HepG2 (cell line): ENCODE measurements around the gene PTTG1. TPM values are rescaled to one million over a fixed set of nuclear protein-coding genes. Genes with fewer than 3 reads are reported as not detected.

ENCODE experiments used
- ATF7 ChIP-seq, 2 experiments: fragments of 450-650 bp in 1 of 2; sonication (generic) in 1 of 2; formaldehyde crosslinking in 1 of 2; IDR thresholded peaks; 2 replicates each; pipeline versions ENCODE4 v1.4.0 to v1.6.1; 2016 to 2020; ENCODE audit warnings: antibody characterized with exemption in 1 of 2, mild to moderate bottlenecking in 1 of 2, missing genetic modification reagents in 1 of 2
- CREM ChIP-seq, 2 experiments: sonication (generic) in 1 of 2; formaldehyde crosslinking in 1 of 2; IDR thresholded peaks; 2 replicates each; pipeline versions ENCODE4 v1.4.0 to v1.6.1; 2016 to 2020; ENCODE audit warnings: antibody characterized with exemption in 1 of 2, mild to moderate bottlenecking in 1 of 2, missing genetic modification reagents in 1 of 2
- FOXK2 ChIP-seq: fragments of 450-650 bp; IDR thresholded peaks from 2 replicates; pipeline ENCODE4 v1.6.1; 2016
- GATAD1 ChIP-seq: IDR thresholded peaks from 2 replicates; pipeline ENCODE4 v1.6.1; 2016; ENCODE audit warnings: missing genetic modification reagents, missing compliant biosample characterization
- HMG20B ChIP-seq: conservative IDR thresholded peaks from 2 replicates; pipeline ENCODE4 v1.6.1; 2016; ENCODE audit warnings: missing genetic modification reagents, missing compliant biosample characterization
- MATR3 ChIP-seq: sonication (generic); formaldehyde crosslinking; IDR thresholded peaks from 2 replicates; pipeline ENCODE4 v1.4.0; 2020; ENCODE audit warnings: missing genetic modification reagents
- MAX ChIP-seq: IDR thresholded peaks from 2 replicates; pipeline ENCODE4 v1.6.1; 2012; ENCODE audit warnings: inconsistent platforms
- MIER3 ChIP-seq: IDR thresholded peaks from 2 replicates; pipeline ENCODE4 v1.6.1; 2016; ENCODE audit warnings: missing compliant biosample characterization, borderline replicate concordance
- PCBP1 ChIP-seq: fragments of 200-400 bp; formaldehyde crosslinking; IDR thresholded peaks from 2 replicates; pipeline ENCODE4 v1.6.1; 2017; ENCODE audit warnings: mild to moderate bottlenecking, low read depth, low read length, borderline replicate concordance
- POLR2G ChIP-seq: fragments of 200-400 bp; formaldehyde crosslinking; IDR thresholded peaks from 2 replicates; pipeline ENCODE4 v1.6.1; 2018; ENCODE audit warnings: mild to moderate bottlenecking, low read depth, low read length, moderate library complexity
- RBFOX2 ChIP-seq: fragments of 200-400 bp; formaldehyde crosslinking; IDR thresholded peaks from 2 replicates; pipeline ENCODE4 v1.6.1; 2017; ENCODE audit warnings: low read depth, mild to moderate bottlenecking, low read length
- RXRA ChIP-seq: sonication (generic); formaldehyde crosslinking; IDR thresholded peaks from 2 replicates; pipeline ENCODE4 v1.5.1; 2020; ENCODE audit warnings: missing genetic modification reagents
- SP2 ChIP-seq: sonication (generic); formaldehyde crosslinking; IDR thresholded peaks from 2 replicates; pipeline ENCODE4 v1.5.1; 2020; ENCODE audit warnings: mild to moderate bottlenecking, missing genetic modification reagents
- STAG1 ChIP-seq: sonication (generic); formaldehyde crosslinking; IDR thresholded peaks from 2 replicates; pipeline ENCODE4 v1.4.0; 2020; ENCODE audit warnings: missing genetic modification reagents
- TBX3 ChIP-seq: fragments of 450-650 bp; IDR thresholded peaks from 2 replicates; pipeline ENCODE4 v1.6.1; 2017; ENCODE audit warnings: antibody characterized with exemption, mild to moderate bottlenecking, inconsistent platforms, borderline replicate concordance
- THRA ChIP-seq: sonication (generic); formaldehyde crosslinking; IDR thresholded peaks from 2 replicates; pipeline ENCODE4 v1.4.0; 2020; ENCODE audit warnings: missing genetic modification reagents, borderline replicate concordance
- TOPORS ChIP-seq: sonication (generic); formaldehyde crosslinking; IDR thresholded peaks from 2 replicates; pipeline ENCODE4 v1.8.0; 2023; ENCODE audit warnings: mild to moderate bottlenecking, missing genetic modification reagents
- ZEB1 ChIP-seq: IDR thresholded peaks from 2 replicates; pipeline ENCODE4 v1.6.1; 2012; ENCODE audit warnings: mild to moderate bottlenecking, low read depth, inconsistent platforms; ENCODE audit not compliant: insufficient replicate concordance
- ZNF383 ChIP-seq: sonication (generic); formaldehyde crosslinking; IDR thresholded peaks from 2 replicates; pipeline ENCODE4 v1.4.0; 2020; ENCODE audit warnings: missing genetic modification reagents, mild to moderate bottlenecking, borderline replicate concordance
- ZNF576 ChIP-seq: sonication (generic); formaldehyde crosslinking; IDR thresholded peaks from 2 replicates; pipeline ENCODE4 v1.4.0; 2020; ENCODE audit warnings: mild to moderate bottlenecking, missing genetic modification reagents
- ZNF589 ChIP-seq: sonication (generic); formaldehyde crosslinking; conservative IDR thresholded peaks from 2 replicates; pipeline ENCODE4 v1.8.0; 2022; ENCODE audit warnings: mild to moderate bottlenecking, moderate library complexity, missing genetic modification reagents
- ZNF724P ChIP-seq: sonication (generic); formaldehyde crosslinking; IDR thresholded peaks from 2 replicates; pipeline ENCODE4 v1.8.0; 2022; ENCODE audit warnings: missing genetic modification reagents, borderline replicate concordance
- ZNF772 ChIP-seq: sonication (generic); formaldehyde crosslinking; IDR thresholded peaks from 2 replicates; pipeline ENCODE4 v1.5.0; 2020; ENCODE audit warnings: mild to moderate bottlenecking, missing genetic modification reagents
- polyA plus RNA-seq, 8 experiments: library from polyadenylated mRNA; depleted of rRNA in 3 of 8; stranded (reverse) in 7 of 8; unstranded in 1 of 8; fragments of >200 nt; fragmentation: Illumina TruSeq in 4 of 8; extraction: Trizol in 4 of 8; gene quantifications; 2 replicates each; pipeline versions ENCODE4 v1.2.1 to v1.2.3, GENCODE V29; 2011 to 2016; ENCODE audit warnings: low read depth in 4 of 8, missing spikeins in 1 of 8, mixed read lengths in 1 of 8; ENCODE audit not compliant: insufficient read depth in 1 of 8
- total RNA-seq, 5 experiments: library from RNA; depleted of rRNA; stranded (reverse); fragments of >200 nt; fragmentation: Illumina TruSeq; extraction: Trizol; gene quantifications; 2 replicates each; pipeline ENCODE4 v1.2.3, GENCODE V29; 2016; ENCODE audit warnings: low read depth in 1 of 5
- TF ChIP-seq, protein P1 (sequence below): sonication (generic); formaldehyde crosslinking; IDR thresholded peaks from 2 replicates; pipeline ENCODE4 v1.4.0; 2020; ENCODE audit warnings: mild to moderate bottlenecking, missing genetic modification reagents
- TF ChIP-seq, protein P2 (sequence below): sonication (generic); formaldehyde crosslinking; IDR thresholded peaks from 2 replicates; pipeline ENCODE4 v1.5.0; 2020; ENCODE audit warnings: mild to moderate bottlenecking, missing genetic modification reagents

Gene PTTG1
- total and polyA plus RNA-seq, 2 of the 13 experiments (the other 11 are each of a cell fraction or from before 2014, with no cell fraction given): 102 to 161 TPM

DNA sequence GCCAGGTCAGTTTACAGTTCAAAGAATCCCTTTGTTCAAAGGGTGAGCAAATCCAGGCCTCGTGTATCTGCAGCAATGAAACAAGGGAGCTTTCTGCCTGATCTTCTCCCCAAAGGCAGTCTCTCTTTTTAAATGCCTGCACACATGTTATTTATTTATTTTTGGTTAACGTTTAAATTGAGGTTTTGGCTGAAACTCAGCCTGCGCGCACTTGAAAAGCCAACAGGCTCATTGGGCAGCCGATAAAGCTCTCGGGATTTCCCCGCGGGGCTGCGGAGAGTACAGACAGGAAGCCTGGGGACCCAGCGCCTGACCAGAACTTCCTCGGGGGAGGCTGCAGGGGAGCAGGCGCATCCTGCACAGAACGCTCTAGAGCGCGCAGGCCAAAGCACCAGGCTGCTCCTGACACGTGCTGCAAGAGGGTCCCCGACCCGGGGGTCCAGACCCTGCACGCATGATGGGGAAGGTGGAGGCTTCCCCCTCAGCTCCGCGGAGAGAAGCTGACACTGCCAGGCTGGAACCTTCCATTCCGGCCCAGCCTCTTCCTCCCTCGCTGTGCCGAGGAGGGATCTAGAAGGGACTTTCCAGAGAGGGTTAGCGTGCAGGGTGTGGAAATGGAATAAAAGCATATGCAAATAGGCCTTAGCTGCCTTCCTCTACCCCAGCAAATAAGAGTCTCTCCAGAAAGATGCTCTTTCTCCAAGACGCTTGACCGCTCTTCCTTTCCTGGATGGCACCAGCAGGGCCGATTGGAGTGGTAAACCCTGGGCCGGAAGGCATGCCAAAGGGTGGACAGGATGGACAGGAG, 46.1 kb downstream of the PTTG1 start (continued):
- no peak for TF ChIP-seq ZNF576 (CRISPR knock-in tag)
- TF ChIP-seq ATF7 (IDR thresholded peaks at IDR 0.05): no peak
- TF ChIP-seq ATF7 (CRISPR knock-in tag; IDR thresholded peaks at IDR 0.05): 0 out of 2 replicates have a peak, but pooled peaks have one; percentile 51
- TF ChIP-seq ZNF383 (CRISPR knock-in tag): 0 out of 2 replicates have a peak, but pooled peaks have one; percentile 24
- no peak for TF ChIP-seq TOPORS (CRISPR knock-in tag)
- no peak; the same call in 1 of the 2 replicates for TF ChIP-seq ZNF772 (CRISPR knock-in tag)
- TF ChIP-seq THRA: no peak
- TF ChIP-seq GATAD1 (CRISPR knock-in tag): no peak
- 0 out of 2 replicates have a peak, but pooled peaks have one; percentile 73 for TF ChIP-seq ZNF589
- TF ChIP-seq RXRA: peak; percentile 76
- TF ChIP-seq HMG20B: 0 out of 2 replicates have a peak, but pooled peaks have one; percentile 14
- peak; percentile 86 for TF ChIP-seq RBFOX2
- TF ChIP-seq MATR3 (CRISPR knock-in tag): no peak
- no peak for TF ChIP-seq SP2 (CRISPR knock-in tag)
- peak; percentile 82 for TF ChIP-seq MAX
- TF ChIP-seq TBX3: no peak
- TF ChIP-seq, protein P1, sequence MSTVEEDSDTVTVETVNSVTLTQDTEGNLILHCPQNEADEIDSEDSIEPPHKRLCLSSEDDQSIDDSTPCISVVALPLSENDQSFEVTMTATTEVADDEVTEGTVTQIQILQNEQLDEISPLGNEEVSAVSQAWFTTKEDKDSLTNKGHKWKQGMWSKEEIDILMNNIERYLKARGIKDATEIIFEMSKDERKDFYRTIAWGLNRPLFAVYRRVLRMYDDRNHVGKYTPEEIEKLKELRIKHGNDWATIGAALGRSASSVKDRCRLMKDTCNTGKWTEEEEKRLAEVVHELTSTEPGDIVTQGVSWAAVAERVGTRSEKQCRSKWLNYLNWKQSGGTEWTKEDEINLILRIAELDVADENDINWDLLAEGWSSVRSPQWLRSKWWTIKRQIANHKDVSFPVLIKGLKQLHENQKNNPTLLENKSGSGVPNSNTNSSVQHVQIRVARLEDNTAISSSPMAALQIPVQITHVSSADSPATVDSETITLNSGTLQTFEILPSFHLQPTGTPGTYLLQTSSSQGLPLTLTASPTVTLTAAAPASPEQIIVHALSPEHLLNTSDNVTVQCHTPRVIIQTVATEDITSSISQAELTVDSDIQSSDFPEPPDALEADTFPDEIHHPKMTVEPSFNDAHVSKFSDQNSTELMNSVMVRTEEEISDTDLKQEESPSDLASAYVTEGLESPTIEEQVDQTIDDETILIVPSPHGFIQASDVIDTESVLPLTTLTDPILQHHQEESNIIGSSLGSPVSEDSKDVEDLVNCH (CRISPR knock-in tag): no peak
- no peak; the same call in 1 of the 2 replicates for TF ChIP-seq ZNF724P (CRISPR knock-in tag)
- no peak for TF ChIP-seq MIER3 (CRISPR knock-in tag)
- peak; percentile 82 for TF ChIP-seq CREM (IDR thresholded peaks at IDR 0.05)
- TF ChIP-seq CREM (CRISPR knock-in tag; IDR thresholded peaks at IDR 0.05): no peak
- TF ChIP-seq, protein P2, sequence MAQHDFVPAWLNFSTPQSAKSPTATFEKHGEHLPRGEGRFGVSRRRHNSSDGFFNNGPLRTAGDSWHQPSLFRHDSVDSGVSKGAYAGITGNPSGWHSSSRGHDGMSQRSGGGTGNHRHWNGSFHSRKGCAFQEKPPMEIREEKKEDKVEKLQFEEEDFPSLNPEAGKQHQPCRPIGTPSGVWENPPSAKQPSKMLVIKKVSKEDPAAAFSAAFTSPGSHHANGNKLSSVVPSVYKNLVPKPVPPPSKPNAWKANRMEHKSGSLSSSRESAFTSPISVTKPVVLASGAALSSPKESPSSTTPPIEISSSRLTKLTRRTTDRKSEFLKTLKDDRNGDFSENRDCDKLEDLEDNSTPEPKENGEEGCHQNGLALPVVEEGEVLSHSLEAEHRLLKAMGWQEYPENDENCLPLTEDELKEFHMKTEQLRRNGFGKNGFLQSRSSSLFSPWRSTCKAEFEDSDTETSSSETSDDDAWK (CRISPR knock-in tag): no peak
- peak; percentile 37; the same call in 1 of the 2 replicates for TF ChIP-seq FOXK2
- no peak for TF ChIP-seq PCBP1
- TF ChIP-seq STAG1 (CRISPR knock-in tag): no peak; the same call in 1 of the 2 replicates
- TF ChIP-seq ZEB1: no peak
- peak; percentile 97 for TF ChIP-seq POLR2G
